Measurements from ENCODE around the gene GNG7.

DNA sequence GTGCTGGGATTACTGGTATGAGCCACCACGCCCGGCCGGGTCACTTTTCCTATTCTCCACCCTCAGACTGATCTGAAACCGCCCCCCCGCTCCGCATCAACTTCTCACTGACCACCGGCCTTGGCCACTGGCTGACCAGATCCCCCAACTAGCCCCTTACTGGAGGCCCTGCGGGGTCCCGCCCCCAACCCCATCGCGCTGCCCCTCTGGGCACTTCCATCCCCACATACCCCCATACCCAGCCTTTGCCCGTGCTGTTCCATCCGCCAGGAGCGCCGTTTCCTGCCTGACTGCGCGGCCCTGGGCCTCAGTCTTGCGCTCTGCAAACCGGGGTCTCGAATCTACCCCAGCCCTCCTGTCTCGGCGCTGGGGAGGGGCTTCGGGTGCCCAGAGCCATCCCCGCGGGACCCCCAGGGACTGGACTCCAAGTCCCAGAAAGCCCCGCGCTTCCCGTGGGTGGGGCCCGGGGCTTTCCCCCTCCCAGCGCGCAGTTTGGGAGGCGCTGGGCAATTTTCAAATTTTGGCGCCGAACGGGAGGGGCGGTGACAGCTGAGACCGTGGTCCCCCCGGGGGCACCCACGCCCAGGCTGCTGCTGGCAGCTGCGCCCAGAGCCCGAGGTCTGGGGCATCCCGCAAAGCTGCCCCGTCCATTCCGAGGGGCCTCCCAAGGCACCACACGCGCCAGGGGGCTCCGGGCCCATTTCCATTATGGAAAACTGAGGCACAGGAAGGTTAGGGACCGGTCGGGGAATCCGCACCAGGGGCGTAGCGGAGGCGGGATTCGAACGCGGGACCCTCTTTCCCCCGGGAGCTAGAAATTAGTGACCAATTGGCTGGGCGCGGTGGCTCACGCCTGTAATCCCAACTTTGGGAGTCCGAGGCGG is 240.5 kb downstream of the GNG7 start:
- TF ChIP-seq CTCF (conservative IDR thresholded peaks at IDR 0.05) (no peak), ZFX (IDR thresholded peaks at IDR 0.05) (no peak)

Measured in C4-2B (cell line).